ENCODE results near the gene PLCL1.
"Not testable (repeated sequence)": the region's sequence is repeated elsewhere in the genome, so short reads cannot be mapped to it uniquely, and the experiment has no call there.

PLCL1 gene

DNA sequence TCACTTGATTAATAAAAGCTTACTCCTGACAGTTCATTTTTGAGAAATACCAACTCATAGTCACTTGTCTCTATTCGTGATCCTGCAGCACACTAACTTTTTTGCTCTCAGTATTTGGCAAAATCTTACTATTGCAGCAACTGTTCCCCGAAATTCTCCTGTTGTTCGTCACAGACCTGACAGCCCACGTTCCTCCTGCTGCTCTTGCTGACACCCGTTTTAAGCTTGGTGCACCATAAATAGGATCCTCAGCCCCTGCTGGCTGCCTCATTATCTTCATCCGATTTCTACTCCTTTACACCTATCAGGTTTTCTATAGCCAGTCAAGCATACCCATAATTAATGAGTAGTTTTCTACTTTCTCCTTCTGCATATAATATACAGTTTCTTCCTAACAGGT lies 368.8 kb downstream of the PLCL1 start:
- DNase-seq (ENCODE audit: low read depth, low spot score) = no peak

GRCh38 chr2:198173864-198174263 lies 369.5 kb downstream of the PLCL1 start:
- DNase-seq (ENCODE audit: low read depth, low spot score) = no peak

GRCh38 chr2:198175271-198175670 lies 370.9 kb downstream of the PLCL1 start:
- DNase-seq (ENCODE audit: low read depth, low spot score) = no peak

GRCh38 chr2:198177040-198177439 lies 372.6 kb downstream of the PLCL1 start:
- DNase-seq (ENCODE audit: low read depth, low spot score) = no peak

DNA sequence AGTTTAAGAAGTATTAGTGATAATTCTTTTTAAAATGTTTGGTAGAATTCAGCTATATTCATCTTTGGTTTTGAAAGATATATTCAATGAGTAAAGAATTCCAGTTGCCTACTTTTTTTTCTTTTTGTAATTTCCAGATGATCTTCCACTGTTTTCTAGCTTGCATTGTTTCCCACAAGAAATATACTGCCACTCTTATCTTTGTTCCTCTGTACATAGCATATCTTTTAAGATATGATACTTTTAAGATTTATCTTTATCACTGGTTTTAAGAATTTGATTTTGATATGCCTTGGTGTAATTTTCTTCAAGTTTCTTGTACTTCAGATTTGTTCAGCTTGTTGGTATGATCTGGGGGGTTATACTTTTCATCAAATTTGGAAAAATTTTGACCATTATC lies 374.4 kb downstream of the PLCL1 start:
- DNase-seq (ENCODE audit: low read depth, low spot score) = no peak

DNA sequence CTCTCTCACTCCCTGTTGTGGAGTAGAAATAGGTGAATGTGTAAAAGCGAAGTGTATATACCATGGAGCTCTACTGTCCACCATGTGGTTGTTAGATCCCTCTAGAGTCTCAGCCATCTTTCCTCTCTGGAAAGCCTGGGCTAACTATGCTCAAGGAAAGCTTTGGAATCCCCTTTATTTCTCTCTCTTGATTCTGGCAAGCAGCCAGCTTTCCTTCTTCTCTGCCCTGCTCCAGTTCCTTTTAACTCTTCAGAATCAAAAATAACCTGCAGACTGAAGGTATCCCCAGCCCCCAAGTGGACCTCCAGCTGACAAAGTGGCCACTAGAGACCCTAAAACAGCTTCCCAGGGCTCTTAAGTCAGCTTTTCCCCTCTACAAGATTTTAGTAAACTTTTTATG lies 381.9 kb downstream of the PLCL1 start:
- no peak for DNase-seq (ENCODE audit: low read depth, low spot score)

- no peak for DNase-seq (ENCODE audit: low read depth, low spot score)
Measured at GRCh38 chr2:198187841-198188240, 383.4 kb downstream of the PLCL1 start.

DNA sequence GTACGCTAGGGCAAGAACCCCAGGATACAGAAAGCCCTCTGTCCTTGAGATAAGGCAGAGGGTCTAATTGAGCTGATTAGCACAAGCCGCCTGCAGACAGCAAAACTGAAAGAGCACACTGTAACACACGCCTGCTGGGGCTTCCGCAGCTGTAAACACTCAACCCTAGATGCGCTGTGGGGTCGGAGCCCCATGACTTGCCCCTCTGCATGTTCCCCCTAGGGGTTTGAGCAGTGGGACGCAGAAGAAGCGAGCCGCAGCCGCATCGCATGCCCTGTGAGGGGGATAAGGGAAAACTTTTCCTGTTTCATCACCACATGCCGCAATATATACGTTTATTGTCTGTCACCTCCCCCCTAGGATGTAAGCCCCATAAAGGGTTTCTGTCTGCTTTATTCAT lies 384.6 kb downstream of the PLCL1 start:
- DNase-seq (ENCODE audit: low read depth, low spot score) = no peak

DNA sequence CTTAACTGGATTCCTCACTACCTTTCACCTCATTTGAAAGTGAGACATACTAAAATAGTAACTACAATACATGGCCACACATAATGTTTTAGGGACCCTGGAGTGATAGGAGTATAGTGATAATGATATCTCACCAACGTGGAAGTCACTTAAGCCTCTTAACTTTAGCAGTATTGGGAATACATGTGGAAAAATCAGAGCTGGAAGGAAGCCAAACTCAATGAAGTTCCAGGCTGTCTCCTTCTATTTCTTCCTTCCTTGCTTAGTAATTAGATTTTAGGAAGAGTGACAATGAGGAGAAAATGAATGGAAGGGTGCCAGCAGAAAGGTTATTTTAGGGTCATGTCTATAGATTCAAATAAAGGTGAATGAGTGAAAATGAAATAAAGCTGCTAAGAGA lies 387.3 kb downstream of the PLCL1 start:
- no peak for DNase-seq (ENCODE audit: low read depth, low spot score)

GRCh38 chr2:198196556-198196955 lies 392.2 kb downstream of the PLCL1 start:
- DNase-seq (ENCODE audit: low read depth, low spot score) = not testable (repeated sequence)

All from activated naive CD8-positive, alpha-beta T cell treated with anti-CD3 and anti-CD28 coated beads, Interleukin-2, amount 50 U/mL, for 16 hours (primary cell).